Activated CD4-positive, alpha-beta T cell treated with anti-CD3 and anti-CD28 coated beads for 24 hours (primary cell): ENCODE measurements around the gene RTCB.

Experiments
- DNase-seq, 2 donors: peaks; one replicate each; pipeline ENCODE4 v3.0.0-alpha.2; 2020; ENCODE audit warnings: low read depth in 2 of 2

Gene RTCB

GRCh38 chr22:32411829-32412592 lies at the start of gene RTCB:
RTCB (minus strand) TSS chr22:32412247; CDS start chr22:32412156, 91 bp downstream.
- peak; percentile 90 to 92 for DNase-seq

GRCh38 chr22:32457031-32457430 lies 45.0 kb upstream of the RTCB start:
- DNase-seq, result no peak

- DNase-seq, result no peak
These were observed 36.9 kb upstream of the RTCB start for GRCh38 chr22:32448980-32449379.

- no peak for DNase-seq
These were observed 34.3 kb upstream of the RTCB start for GRCh38 chr22:32446321-32446720.

- no peak for DNase-seq
These were observed 32.0 kb upstream of the RTCB start for GRCh38 chr22:32444068-32444467.

GRCh38 chr22:32430352-32430751 lies 18.3 kb upstream of the RTCB start:
- no peak for DNase-seq

- DNase-seq, result no peak
These were observed 14.8 kb upstream of the RTCB start for GRCh38 chr22:32426881-32427280.

- DNase-seq, result no peak
These were observed 11.6 kb upstream of the RTCB start for GRCh38 chr22:32423664-32424063.

GRCh38 chr22:32422062-32422461 lies 10.0 kb upstream of the RTCB start:
- no peak for DNase-seq

- DNase-seq, result no peak
These were observed 9.4 kb upstream of the RTCB start for GRCh38 chr22:32421484-32421883.

- no peak for DNase-seq
These were observed 5.9 kb upstream of the RTCB start for GRCh38 chr22:32417906-32418305.

- no peak for DNase-seq
These were observed 4.6 kb upstream of the RTCB start for GRCh38 chr22:32416556-32417085.

- DNase-seq, result no peak
These were observed 2.1 kb upstream of the RTCB start for GRCh38 chr22:32414191-32414590.

- no peak for DNase-seq
These were observed 1.7 kb upstream of the RTCB start for GRCh38 chr22:32413719-32414118.

GRCh38 chr22:32411402-32411801 lies 645 bp downstream of the RTCB start:
- peak in 1 of 2 donors; percentile 1 for DNase-seq

- DNase-seq, result no peak
These were observed 1.6 kb downstream of the RTCB start for GRCh38 chr22:32410459-32410858.

- no peak for DNase-seq
These were observed 2.1 kb downstream of the RTCB start for GRCh38 chr22:32409977-32410376.

GRCh38 chr22:32407936-32408335 lies 4.1 kb downstream of the RTCB start:
- no peak for DNase-seq

GRCh38 chr22:32407312-32407711 lies 4.7 kb downstream of the RTCB start:
- DNase-seq, result no peak

- no peak for DNase-seq
These were observed 8.0 kb downstream of the RTCB start for GRCh38 chr22:32404021-32404420.

- DNase-seq, result no peak
These were observed 10.6 kb downstream of the RTCB start for GRCh38 chr22:32401486-32401885.

- no peak for DNase-seq
These were observed 15.3 kb downstream of the RTCB start for GRCh38 chr22:32396746-32397145.

GRCh38 chr22:32396255-32396654 lies 15.8 kb downstream of the RTCB start:
- DNase-seq, result no peak

GRCh38 chr22:32395107-32395506 lies 16.9 kb downstream of the RTCB start:
- DNase-seq, result no peak
